ENCODE data around the gene HDC. TPM values are rescaled to one million over a fixed set of nuclear protein-coding genes. Genes with fewer than 3 reads are reported as not detected.

Gene HDC
- total RNA-seq, 2 donors from 2014 or later, result not detected

DNA sequence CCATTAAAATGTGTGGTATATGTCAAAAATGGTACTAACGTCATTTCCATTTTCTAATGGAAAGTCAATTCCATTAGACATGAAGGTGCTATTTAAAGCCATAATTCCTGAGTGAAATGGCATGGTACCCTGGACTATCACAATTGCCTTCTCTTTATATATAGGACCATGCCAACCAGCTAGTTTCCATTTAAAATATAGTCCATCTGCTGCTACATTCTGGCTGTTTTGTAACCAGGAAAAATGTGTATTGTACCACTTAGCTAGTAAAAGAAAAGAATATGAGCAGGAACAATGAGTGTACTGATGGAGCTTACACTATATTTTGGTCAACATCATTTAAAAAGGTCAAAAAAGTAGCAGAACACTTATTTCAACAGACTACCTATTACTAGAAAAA lies 30.4 kb upstream of the HDC start:
- peaks cover 31% of the 10 kb centered on the region for H3K36me3 ChIP-seq
- H3K4me3 ChIP-seq, result no peak overlapping the region
- no peaks in the 10 kb centered on the region for H3K9me3 ChIP-seq
- TF ChIP-seq, protein P1, sequence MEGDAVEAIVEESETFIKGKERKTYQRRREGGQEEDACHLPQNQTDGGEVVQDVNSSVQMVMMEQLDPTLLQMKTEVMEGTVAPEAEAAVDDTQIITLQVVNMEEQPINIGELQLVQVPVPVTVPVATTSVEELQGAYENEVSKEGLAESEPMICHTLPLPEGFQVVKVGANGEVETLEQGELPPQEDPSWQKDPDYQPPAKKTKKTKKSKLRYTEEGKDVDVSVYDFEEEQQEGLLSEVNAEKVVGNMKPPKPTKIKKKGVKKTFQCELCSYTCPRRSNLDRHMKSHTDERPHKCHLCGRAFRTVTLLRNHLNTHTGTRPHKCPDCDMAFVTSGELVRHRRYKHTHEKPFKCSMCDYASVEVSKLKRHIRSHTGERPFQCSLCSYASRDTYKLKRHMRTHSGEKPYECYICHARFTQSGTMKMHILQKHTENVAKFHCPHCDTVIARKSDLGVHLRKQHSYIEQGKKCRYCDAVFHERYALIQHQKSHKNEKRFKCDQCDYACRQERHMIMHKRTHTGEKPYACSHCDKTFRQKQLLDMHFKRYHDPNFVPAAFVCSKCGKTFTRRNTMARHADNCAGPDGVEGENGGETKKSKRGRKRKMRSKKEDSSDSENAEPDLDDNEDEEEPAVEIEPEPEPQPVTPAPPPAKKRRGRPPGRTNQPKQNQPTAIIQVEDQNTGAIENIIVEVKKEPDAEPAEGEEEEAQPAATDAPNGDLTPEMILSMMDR (IDR thresholded peaks at IDR 0.05), result no peak
- no peak overlapping the region for H3K27ac ChIP-seq
- no peaks in the 10 kb centered on the region for H3K27me3 ChIP-seq
- no peaks in the 10 kb centered on the region for H3K4me1 ChIP-seq
- no peak for DNase-seq (ENCODE audit: low spot score)

DNA sequence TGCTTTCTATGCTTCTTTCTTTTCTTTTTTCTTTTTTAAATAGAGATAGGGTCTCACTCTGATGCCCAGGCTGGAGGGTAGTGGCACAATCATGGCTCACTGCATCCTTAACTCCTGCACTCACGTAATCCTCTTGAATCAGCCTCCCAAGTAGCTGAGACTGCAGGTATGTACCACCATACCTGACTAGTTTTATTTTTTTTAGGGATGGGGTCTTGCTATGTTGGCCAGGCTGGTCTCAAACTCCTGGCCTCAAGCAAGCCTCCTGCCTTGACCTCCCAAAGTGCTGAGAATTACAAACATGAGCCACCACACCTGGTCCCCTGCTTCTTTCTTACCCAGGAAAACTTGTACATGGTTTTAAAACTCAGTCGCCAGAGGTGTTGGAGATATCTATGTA lies 24.2 kb upstream of the HDC start:
- no peak overlapping the region for H3K4me3 ChIP-seq
- TF ChIP-seq, protein P1 (IDR thresholded peaks at IDR 0.05), result no peak
- H3K36me3 ChIP-seq, result peaks cover 18% of the 10 kb centered on the region
- no peaks in the 10 kb centered on the region for H3K4me1 ChIP-seq
- H3K27me3 ChIP-seq, result no peaks in the 10 kb centered on the region
- H3K27ac ChIP-seq, result no peak overlapping the region
- no peak for DNase-seq (ENCODE audit: low spot score)
- no peaks in the 10 kb centered on the region for H3K9me3 ChIP-seq

DNA sequence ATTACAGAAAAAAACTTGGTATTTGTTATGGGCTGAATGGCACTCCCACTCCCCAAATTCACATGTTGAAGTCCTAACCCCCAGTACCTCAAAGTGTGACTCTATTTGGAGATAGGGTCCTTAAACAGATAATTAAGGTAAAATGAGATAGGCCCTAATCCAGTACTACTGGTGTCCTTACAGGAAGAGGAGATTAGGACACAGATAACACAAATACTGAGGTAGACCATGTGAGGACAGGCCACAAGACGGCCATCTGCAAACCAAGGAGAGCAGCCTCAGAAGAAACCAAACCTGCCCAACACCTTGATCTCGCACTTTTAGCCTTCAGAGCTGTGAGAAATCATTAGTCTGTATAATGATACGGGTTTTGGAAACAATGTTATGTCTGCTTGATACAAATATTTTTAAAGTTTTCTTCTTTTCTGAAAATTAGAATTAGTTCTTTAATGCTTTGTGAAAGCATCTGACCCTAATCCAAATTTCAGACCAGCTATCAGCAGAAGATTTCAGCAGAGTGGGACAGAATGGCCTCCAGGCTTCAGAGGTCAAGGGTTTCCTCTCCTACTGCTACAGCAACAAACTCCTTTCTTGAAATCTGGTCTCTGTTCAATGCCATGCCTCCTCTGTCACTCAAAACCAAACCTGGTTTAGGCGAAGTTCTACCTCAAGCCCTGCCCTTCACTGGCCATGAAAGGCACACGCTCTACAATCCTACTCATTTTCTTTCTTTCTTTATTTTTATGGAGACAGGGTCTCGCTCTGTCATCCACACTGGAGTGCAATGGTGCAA lies 22.0 kb upstream of the HDC start:
- DNase-seq (ENCODE audit: low spot score), result no peak
- H3K36me3 ChIP-seq, result peaks cover 29% of the 10 kb centered on the region
- TF ChIP-seq, protein P1 (IDR thresholded peaks at IDR 0.05), result no peak
- H3K27me3 ChIP-seq, result no peaks in the 10 kb centered on the region
- no peak overlapping the region for H3K4me3 ChIP-seq
- H3K9me3 ChIP-seq, result no peaks in the 10 kb centered on the region
- no peak overlapping the region for H3K27ac ChIP-seq
- no peaks in the 10 kb centered on the region for H3K4me1 ChIP-seq

DNA sequence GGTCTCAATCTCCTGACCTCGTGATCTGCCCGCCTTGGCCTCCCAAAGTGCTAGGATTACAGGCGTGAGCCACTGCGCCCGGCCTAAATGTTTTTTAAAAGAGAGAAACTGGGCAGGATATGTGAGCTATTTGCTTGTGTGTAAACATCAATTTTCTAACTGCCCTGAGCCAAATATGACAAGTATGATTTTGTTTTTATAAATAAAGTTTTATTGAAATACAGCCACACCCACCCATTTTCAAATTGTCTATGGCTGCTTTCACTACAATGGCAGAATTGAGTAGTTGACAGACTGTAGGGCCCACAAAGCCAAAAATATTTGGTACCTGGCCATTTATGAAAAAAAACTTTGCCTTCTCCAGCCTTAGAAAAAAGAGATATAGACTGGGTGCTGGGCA lies 15.9 kb upstream of the HDC start:
- Histone ChIP-seq H3K27ac (no peak overlapping the region), H3K27me3 (no peaks in the 10 kb centered on the region), H3K9me3 (no peaks in the 10 kb centered on the region), H3K4me3 (no peak overlapping the region), H3K4me1 (no peaks in the 10 kb centered on the region), H3K36me3 (peaks cover 11% of the 10 kb centered on the region)
- TF ChIP-seq, protein P1 (IDR thresholded peaks at IDR 0.05), result no peak
- DNase-seq (ENCODE audit: low spot score), result no peak

DNA sequence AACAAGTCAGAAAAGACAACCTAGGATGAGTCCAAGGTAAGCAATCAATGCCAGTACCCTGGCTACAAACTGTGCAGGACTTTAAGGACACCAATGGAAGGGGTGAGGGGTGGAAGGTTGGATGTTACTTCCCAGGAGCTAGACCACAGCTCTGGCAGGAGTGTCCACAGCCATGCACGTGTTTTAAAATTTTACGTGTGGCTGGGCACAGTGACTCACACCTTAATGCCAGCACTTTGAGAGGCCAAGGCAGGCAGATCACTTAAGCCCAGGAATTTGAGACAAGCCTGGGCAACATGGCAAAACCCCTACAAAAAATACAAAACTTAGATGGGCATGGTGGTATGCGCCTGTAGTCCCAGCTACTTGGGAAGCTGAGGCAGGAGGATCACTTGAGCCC lies 14.7 kb upstream of the HDC start:
- H3K4me3 ChIP-seq, result no peak overlapping the region
- DNase-seq (ENCODE audit: low spot score), result no peak
- H3K27me3 ChIP-seq, result no peaks in the 10 kb centered on the region
- H3K36me3 ChIP-seq, result peaks cover 11% of the 10 kb centered on the region
- TF ChIP-seq, protein P1 (IDR thresholded peaks at IDR 0.05), result no peak
- no peaks in the 10 kb centered on the region for H3K4me1 ChIP-seq
- no peak overlapping the region for H3K27ac ChIP-seq
- no peaks in the 10 kb centered on the region for H3K9me3 ChIP-seq

DNA sequence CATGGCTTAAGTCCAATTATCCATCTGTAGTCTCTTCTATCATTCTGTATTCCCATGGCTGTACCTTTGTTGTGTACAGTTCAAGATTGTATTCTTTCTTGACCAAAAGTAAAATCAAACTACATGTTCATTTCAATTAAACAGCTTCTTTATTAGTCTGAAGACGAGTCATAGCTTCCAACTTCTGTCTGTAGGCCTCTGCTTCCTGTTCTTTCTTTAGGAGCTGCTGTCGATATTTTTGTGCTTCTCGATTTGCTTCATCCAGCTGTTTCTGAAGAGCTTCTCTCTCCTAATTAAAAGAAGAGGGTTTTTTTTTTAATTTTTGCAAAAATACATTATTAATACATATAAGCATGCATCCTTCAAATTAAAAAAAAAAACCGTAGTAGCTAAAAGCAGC lies 13.0 kb upstream of the HDC start:
- H3K27ac ChIP-seq, result no peak overlapping the region
- no peaks in the 10 kb centered on the region for H3K9me3 ChIP-seq
- H3K4me3 ChIP-seq, result no peak overlapping the region
- TF ChIP-seq, protein P1 (IDR thresholded peaks at IDR 0.05), result no peak
- DNase-seq (ENCODE audit: low spot score), result no peak
- H3K27me3 ChIP-seq, result no peaks in the 10 kb centered on the region
- H3K36me3 ChIP-seq, result peaks cover under 1% of the 10 kb centered on the region
- H3K4me1 ChIP-seq, result no peaks in the 10 kb centered on the region
